K562 (cell line): Measurements from ENCODE around the gene JUN. TPM values are rescaled to one million over a fixed set of nuclear protein-coding genes. Genes with fewer than 3 reads are reported as not detected.

Source experiments
- IRF2 ChIP-seq: sonication (generic); formaldehyde crosslinking; IDR thresholded peaks from 2 replicates; pipeline ENCODE4 v1.8.1; 2022; ENCODE audit warnings: mild to moderate bottlenecking, missing genetic modification reagents
- MAFK ChIP-seq: IDR thresholded peaks from 2 replicates; pipeline ENCODE4 v1.6.1; 2011; ENCODE audit warnings: low read length, improper control_type of control experiment
- MAZ ChIP-seq, 2 experiments: fragments of 450-650 bp in 1 of 2; sonication (generic) in 1 of 2; formaldehyde crosslinking; IDR thresholded peaks in 1 of 2; conservative IDR thresholded peaks in 1 of 2; 2 replicates each; pipeline versions ENCODE4 v1.4.0 to v1.5.0; 2020; ENCODE audit warnings: mild to moderate bottlenecking in 1 of 2, missing genetic modification reagents in 1 of 2
- NFIC ChIP-seq: fragments of 450-650 bp; IDR thresholded peaks from 2 replicates; pipeline ENCODE4 v1.6.1; 2017; ENCODE audit warnings: mild to moderate bottlenecking, inconsistent platforms
- PHB ChIP-seq: fragments of 250-450 bp; sonication (Bioruptor Pico); IDR thresholded peaks from 2 replicates; pipeline ENCODE4 v1.5.0; 2021
- POLR2A ChIP-seq: fragments of 450-650 bp; conservative IDR thresholded peaks from 2 replicates; pipeline ENCODE4 v1.6.1; 2016
- UBTF ChIP-seq, 2 experiments: IDR thresholded peaks; 2 replicates each; pipeline ENCODE4 v1.6.1; 2012; ENCODE audit warnings: improper control_type of control experiment in 2 of 2, low read depth in 2 of 2, low read length in 2 of 2, borderline replicate concordance in 1 of 2
- ZNF23 ChIP-seq: fragments of 250-450 bp; sonication (Bioruptor Pico); IDR thresholded peaks from 2 replicates; pipeline ENCODE4 v1.4.0; 2020; ENCODE audit warnings: mild to moderate bottlenecking
- ZNF282 ChIP-seq: sonication (generic); formaldehyde crosslinking; IDR thresholded peaks from 2 replicates; pipeline ENCODE4 v1.8.1; 2023; ENCODE audit warnings: missing genetic modification reagents
- ZNF707 ChIP-seq: fragments of 250-450 bp; sonication (Bioruptor Pico); conservative IDR thresholded peaks from 2 replicates; pipeline ENCODE4 v1.8.0; 2022; ENCODE audit warnings: inconsistent platforms, mild to moderate bottlenecking, moderate library complexity
- polyA plus RNA-seq, 8 experiments: library from polyadenylated mRNA; depleted of rRNA in 4 of 8; stranded (reverse) in 5 of 8; unstranded in 3 of 8; fragments of >200 nt; fragmentation: Nextera tagmentation in 2 of 8; fragmentation: Illumina TruSeq in 1 of 8; extraction: Ambion mirVana in 2 of 8; extraction: Trizol in 1 of 8; gene quantifications; 2 replicates each; pipeline versions ENCODE4 v1.2.1 to v1.2.3, GENCODE V29; 2011 to 2014; ENCODE audit warnings: inconsistent platforms in 1 of 8, missing spikeins in 1 of 8
- total RNA-seq, 7 experiments: library from RNA; depleted of rRNA in 6 of 7; stranded (reverse); fragments of >200 nt in 6 of 7; fragmentation: Illumina TruSeq in 2 of 7; extraction: Trizol in 2 of 7; gene quantifications; 2 replicates each; pipeline versions ENCODE4 v1.2.1 to v1.2.3, GENCODE V29; 2011 to 2021; ENCODE audit warnings: low replicate concordance in 1 of 7
- TF ChIP-seq, protein P1 (sequence below), 2 experiments: fragments of 450-650 bp; IDR thresholded peaks; 2 replicates each; pipeline ENCODE4 v1.6.1; 2016
- TF ChIP-seq, protein P2 (sequence below): sonication (generic); formaldehyde crosslinking; IDR thresholded peaks from 2 replicates; pipeline ENCODE4 v1.8.0; 2022; ENCODE audit warnings: mild to moderate bottlenecking, low read depth, missing genetic modification reagents
- TF ChIP-seq, protein P3 (sequence below): fragments of 450-650 bp; IDR thresholded peaks from 2 replicates; pipeline ENCODE4 v1.6.1; 2017; ENCODE audit warnings: antibody characterized with exemption, mild to moderate bottlenecking

JUN gene
- total and polyA plus RNA-seq, 9 of the 15 experiments (the other 6 are each of a cell fraction or from before 2014, with no cell fraction given) = 0.32 to 23.4 (median 4.0) TPM

DNA sequence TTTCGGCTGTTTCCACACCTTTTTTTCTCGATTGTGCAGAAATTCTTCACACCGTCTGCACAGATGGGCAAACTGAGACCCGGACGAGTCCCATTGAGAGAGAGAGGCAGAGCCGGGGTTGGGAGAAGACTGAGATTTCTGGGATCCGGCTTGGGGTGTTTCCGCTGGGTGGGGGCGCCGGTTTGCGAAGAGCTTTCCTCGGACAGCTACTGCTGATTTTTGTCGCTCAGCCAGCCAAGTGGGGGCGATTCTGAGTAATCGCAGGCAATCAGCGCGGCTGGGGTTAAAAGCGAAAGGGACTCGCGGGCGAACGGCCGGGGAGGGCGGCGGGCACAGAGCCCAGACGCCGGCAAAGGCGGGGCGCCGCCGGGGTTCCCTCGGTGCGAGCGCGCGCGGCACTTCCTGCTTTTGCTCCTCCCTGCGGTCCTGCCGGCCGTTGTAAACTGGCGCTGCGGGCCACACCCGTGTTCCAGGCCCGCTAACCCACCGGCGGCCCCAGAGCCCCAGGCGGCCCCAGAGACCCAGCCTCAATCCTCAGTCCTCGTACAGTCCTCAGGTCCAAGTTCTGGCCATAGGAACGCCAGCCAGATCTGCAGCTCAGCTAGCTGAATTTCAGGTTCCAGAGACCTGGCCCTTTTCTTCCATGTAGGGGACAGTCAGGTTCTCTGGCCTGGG is 32.4 kb upstream of the JUN start (continued):
- TF ChIP-seq, protein P1, sequence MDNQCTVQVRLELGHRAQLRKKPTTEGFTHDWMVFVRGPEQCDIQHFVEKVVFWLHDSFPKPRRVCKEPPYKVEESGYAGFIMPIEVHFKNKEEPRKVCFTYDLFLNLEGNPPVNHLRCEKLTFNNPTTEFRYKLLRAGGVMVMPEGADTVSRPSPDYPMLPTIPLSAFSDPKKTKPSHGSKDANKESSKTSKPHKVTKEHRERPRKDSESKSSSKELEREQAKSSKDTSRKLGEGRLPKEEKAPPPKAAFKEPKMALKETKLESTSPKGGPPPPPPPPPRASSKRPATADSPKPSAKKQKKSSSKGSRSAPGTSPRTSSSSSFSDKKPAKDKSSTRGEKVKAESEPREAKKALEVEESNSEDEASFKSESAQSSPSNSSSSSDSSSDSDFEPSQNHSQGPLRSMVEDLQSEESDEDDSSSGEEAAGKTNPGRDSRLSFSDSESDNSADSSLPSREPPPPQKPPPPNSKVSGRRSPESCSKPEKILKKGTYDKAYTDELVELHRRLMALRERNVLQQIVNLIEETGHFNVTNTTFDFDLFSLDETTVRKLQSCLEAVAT (IDR thresholded peaks at IDR 0.05) = peak in 1 of 2 experiments; percentile 14; a peak in 1 of 4 replicates
- no peak for TF ChIP-seq ZNF282 (CRISPR knock-in tag)
- TF ChIP-seq UBTF (IDR thresholded peaks at IDR 0.05; ENCODE audit: borderline replicate concordance in 1 of 2, low read depth in 2 of 2, low read length in 2 of 2) = peak; percentile 95 to 99; a peak in 3 of 4 replicates
- TF ChIP-seq NFIC = peak; percentile 90
- no peak for TF ChIP-seq PHB (CRISPR knock-in tag)
- TF ChIP-seq, protein P2, sequence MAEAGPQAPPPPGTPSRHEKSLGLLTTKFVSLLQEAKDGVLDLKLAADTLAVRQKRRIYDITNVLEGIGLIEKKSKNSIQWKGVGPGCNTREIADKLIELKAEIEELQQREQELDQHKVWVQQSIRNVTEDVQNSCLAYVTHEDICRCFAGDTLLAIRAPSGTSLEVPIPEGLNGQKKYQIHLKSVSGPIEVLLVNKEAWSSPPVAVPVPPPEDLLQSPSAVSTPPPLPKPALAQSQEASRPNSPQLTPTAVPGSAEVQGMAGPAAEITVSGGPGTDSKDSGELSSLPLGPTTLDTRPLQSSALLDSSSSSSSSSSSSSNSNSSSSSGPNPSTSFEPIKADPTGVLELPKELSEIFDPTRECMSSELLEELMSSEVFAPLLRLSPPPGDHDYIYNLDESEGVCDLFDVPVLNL = no peak
- TF ChIP-seq ZNF707 (CRISPR knock-in tag) = no peak
- peak; percentile 91 to 93 for TF ChIP-seq MAZ (CRISPR knock-in tag; conservative IDR thresholded peaks at IDR 0.05 in 1 of 2, IDR thresholded peaks at IDR 0.05 in 1 of 2)
- no peak for TF ChIP-seq MAFK
- no peak for TF ChIP-seq IRF2 (CRISPR knock-in tag)
- TF ChIP-seq POLR2A = peak; percentile 85
- TF ChIP-seq, protein P3, sequence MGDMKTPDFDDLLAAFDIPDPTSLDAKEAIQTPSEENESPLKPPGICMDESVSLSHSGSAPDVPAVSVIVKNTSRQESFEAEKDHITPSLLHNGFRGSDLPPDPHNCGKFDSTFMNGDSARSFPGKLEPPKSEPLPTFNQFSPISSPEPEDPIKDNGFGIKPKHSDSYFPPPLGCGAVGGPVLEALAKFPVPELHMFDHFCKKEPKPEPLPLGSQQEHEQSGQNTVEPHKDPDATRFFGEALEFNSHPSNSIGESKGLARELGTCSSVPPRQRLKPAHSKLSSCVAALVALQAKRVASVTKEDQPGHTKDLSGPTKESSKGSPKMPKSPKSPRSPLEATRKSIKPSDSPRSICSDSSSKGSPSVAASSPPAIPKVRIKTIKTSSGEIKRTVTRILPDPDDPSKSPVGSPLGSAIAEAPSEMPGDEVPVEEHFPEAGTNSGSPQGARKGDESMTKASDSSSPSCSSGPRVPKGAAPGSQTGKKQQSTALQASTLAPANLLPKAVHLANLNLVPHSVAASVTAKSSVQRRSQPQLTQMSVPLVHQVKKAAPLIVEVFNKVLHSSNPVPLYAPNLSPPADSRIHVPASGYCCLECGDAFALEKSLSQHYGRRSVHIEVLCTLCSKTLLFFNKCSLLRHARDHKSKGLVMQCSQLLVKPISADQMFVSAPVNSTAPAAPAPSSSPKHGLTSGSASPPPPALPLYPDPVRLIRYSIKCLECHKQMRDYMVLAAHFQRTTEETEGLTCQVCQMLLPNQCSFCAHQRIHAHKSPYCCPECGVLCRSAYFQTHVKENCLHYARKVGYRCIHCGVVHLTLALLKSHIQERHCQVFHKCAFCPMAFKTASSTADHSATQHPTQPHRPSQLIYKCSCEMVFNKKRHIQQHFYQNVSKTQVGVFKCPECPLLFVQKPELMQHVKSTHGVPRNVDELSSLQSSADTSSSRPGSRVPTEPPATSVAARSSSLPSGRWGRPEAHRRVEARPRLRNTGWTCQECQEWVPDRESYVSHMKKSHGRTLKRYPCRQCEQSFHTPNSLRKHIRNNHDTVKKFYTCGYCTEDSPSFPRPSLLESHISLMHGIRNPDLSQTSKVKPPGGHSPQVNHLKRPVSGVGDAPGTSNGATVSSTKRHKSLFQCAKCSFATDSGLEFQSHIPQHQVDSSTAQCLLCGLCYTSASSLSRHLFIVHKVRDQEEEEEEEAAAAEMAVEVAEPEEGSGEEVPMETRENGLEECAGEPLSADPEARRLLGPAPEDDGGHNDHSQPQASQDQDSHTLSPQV = peak; percentile 80; the same call in 1 of the 2 replicates
- no peak for TF ChIP-seq ZNF23 (CRISPR knock-in tag)
